Measurements from ENCODE around the gene TSEN2. TPM values are rescaled to one million over a fixed set of nuclear protein-coding genes. Genes with fewer than 3 reads are reported as not detected.

Gene TSEN2
- total and polyA plus RNA-seq, 10 of the 15 experiments (the other 5 are each of a cell fraction or from before 2014, with no cell fraction given) = 17.7 to 32.3 (median 24.3) TPM

DNA sequence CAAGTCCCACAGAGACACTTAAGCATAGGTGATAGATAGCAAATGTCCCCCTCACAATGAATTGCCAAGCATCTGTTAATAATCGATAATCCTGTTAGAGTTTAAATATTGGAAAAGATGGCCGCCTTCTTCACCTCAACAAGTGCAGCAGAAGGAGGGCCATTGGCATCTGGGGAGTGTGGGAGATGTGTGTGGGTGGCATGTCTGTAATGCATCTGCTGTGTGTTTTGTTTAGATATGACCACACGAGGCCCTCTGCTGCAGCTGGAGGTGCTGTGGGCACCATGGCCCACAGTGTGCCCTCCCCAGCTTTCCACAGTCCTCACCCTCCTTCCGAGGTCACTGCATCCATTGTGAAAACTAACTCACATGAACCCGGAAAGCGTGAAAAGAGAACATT, 85.6 kb downstream of the TSEN2 start:
- H4K20me1 ChIP-seq (ENCODE audit: control insufficient read depth, insufficient read depth) = no peaks in the 10 kb centered on the region
- RAD21 ChIA-PET (ENCODE audit: unreplicated experiment) = no interaction called here
- no TSS peak for BruUV-seq (replicated peaks)

GRCh38 chr3:12571986-12572385, 87.7 kb downstream of the TSEN2 start:
- in situ Hi-C loops (cut with MboI) = no loop called here
- intact Hi-C loops (cut with micrococcal nuclease; ENCODE audit: unreplicated experiment) = no loop called here
- no peak overlapping the region for H3K4me2 ChIP-seq (ENCODE audit: control insufficient read depth, insufficient read depth)
- no peaks in the 10 kb centered on the region for H4K20me1 ChIP-seq (ENCODE audit: control insufficient read depth, insufficient read depth)
- no peaks in the 10 kb centered on the region for H3K4me1 ChIP-seq (ENCODE audit: control insufficient read depth, insufficient read depth, low read length)
- peaks cover 13% of the 10 kb centered on the region for H3K79me2 ChIP-seq (ENCODE audit: control insufficient read depth, insufficient read depth, low read length)
- ATAC-seq = no peak
- RAD21 ChIA-PET (ENCODE audit: unreplicated experiment) = no interaction called here
- TF ChIP-seq KAT2A (conservative IDR thresholded peaks at IDR 0.05; ENCODE audit: control insufficient read depth, low read depth, low read length) (no peak), ATF7 (IDR thresholded peaks at IDR 0.05; ENCODE audit: low read depth) (no peak), CBFB (IDR thresholded peaks at IDR 0.05; ENCODE audit: low read depth) (no peak), HDAC6 (IDR thresholded peaks at IDR 0.05; ENCODE audit: unreplicated experiment) (no peak), ETV6 (conservative IDR thresholded peaks at IDR 0.05 in 1 of 2, IDR thresholded peaks at IDR 0.05 in 1 of 2; ENCODE audit: borderline replicate concordance in 1 of 2, low read depth in 1 of 2) (no peak), TBL1XR1 (IDR thresholded peaks at IDR 0.05; ENCODE audit: low read depth, low read length) (no peak), KLF5 (IDR thresholded peaks at IDR 0.05; ENCODE audit: partially characterized antibody) (no peak)
- TF ChIP-seq, protein P1, sequence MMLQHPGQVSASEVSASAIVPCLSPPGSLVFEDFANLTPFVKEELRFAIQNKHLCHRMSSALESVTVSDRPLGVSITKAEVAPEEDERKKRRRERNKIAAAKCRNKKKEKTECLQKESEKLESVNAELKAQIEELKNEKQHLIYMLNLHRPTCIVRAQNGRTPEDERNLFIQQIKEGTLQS (IDR thresholded peaks at IDR 0.05; ENCODE audit: borderline replicate concordance, extremely low read depth, low read depth, low read length) = no peak
- TF ChIP-seq, protein P2, sequence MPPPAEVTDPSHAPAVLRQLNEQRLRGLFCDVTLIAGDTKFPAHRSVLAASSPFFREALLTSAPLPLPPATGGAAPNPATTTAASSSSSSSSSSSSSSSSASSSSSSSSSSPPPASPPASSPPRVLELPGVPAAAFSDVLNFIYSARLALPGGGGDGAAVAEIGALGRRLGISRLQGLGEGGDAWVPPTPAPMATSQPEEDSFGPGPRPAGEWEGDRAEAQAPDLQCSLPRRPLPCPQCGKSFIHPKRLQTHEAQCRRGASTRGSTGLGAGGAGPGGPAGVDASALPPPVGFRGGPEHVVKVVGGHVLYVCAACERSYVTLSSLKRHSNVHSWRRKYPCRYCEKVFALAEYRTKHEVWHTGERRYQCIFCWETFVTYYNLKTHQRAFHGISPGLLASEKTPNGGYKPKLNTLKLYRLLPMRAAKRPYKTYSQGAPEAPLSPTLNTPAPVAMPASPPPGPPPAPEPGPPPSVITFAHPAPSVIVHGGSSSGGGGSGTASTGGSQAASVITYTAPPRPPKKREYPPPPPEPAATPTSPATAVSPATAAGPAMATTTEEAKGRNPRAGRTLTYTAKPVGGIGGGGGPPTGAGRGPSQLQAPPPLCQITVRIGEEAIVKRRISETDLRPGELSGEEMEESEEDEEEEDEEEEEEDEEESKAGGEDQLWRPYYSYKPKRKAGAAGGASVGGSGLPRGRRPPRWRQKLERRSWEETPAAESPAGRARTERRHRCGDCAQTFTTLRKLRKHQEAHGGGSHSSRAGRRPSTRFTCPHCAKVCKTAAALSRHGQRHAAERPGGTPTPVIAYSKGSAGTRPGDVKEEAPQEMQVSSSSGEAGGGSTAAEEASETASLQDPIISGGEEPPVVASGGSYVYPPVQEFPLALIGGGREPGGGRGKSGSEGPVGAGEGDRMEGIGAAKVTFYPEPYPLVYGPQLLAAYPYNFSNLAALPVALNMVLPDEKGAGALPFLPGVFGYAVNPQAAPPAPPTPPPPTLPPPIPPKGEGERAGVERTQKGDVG (CRISPR knock-in tag; IDR thresholded peaks at IDR 0.05) = no peak
- H2AFZ ChIP-seq (ENCODE audit: control insufficient read depth, low read depth, low read length) = no peak overlapping the region
- no TSS peak for BruUV-seq (replicated peaks)
- no peak overlapping the region for H3K27ac ChIP-seq (ENCODE audit: control insufficient read depth, insufficient read depth)
- H3K36me3 ChIP-seq (ENCODE audit: control insufficient read depth in 2 of 2, insufficient read depth in 2 of 2, low read length in 1 of 2) = peaks cover 29 to 32% of the 10 kb centered on the region in 2 experiments
- H3K9ac ChIP-seq (ENCODE audit: control insufficient read depth, insufficient read depth, low read length) = no peak overlapping the region
- H3K4me3 ChIP-seq = no peak overlapping the region
- CTCF ChIA-PET = no interaction called here
- WGBS (ENCODE audit: insufficient coverage, insufficient replicate concordance, low lambda C conversion rate, missing lambda C conversion rate) = 97% methylated on average over 11 of the region's 11 CpGs
- no peaks in the 10 kb centered on the region for H3K27me3 ChIP-seq (replicated peaks in 1 of 2; ENCODE audit: control insufficient read depth in 2 of 2, insufficient read depth in 2 of 2, low read length in 1 of 2)
- H3K9me3 ChIP-seq (replicated peaks; ENCODE audit: control insufficient read depth, insufficient read depth, low read length) = peaks cover under 1% of the 10 kb centered on the region; the same call in 2 of the 3 replicates
- DNase-seq (ENCODE audit: low read depth, low spot score) = no peak
- FAIRE-seq = no peak
- POLR2A ChIA-PET = no interaction called here
- SMC1A ChIA-PET (ENCODE audit: uncharacterized antibody, unreplicated experiment) = no interaction called here

More for the DNA sequence above, 85.6 kb downstream of the TSEN2 start:
- Histone ChIP-seq H3K27ac (ENCODE audit: control insufficient read depth, insufficient read depth) (no peak overlapping the region), H3K4me1 (ENCODE audit: control insufficient read depth, insufficient read depth, low read length) (peaks cover 6% of the 10 kb centered on the region; the same call in 1 of the 2 replicates), H3K4me3 (no peak overlapping the region), H3K9me3 (replicated peaks; ENCODE audit: control insufficient read depth, insufficient read depth, low read length) (peaks cover 10% of the 10 kb centered on the region; the same call in 2 of the 3 replicates), H3K79me2 (ENCODE audit: control insufficient read depth, insufficient read depth, low read length) (peaks cover 32% of the 10 kb centered on the region), H3K36me3 (ENCODE audit: control insufficient read depth in 2 of 2, insufficient read depth in 2 of 2, low read length in 1 of 2) (peaks cover 16 to 27% of the 10 kb centered on the region in 2 experiments), H3K27me3 (replicated peaks in 1 of 2; ENCODE audit: control insufficient read depth in 2 of 2, insufficient read depth in 2 of 2, low read length in 1 of 2) (no peaks in the 10 kb centered on the region), H3K9ac (ENCODE audit: control insufficient read depth, insufficient read depth, low read length) (no peak overlapping the region), H3K4me2 (ENCODE audit: control insufficient read depth, insufficient read depth) (no peak overlapping the region), H2AFZ (ENCODE audit: control insufficient read depth, low read depth, low read length) (no peak overlapping the region)
- no peak for FAIRE-seq
- ATAC-seq = no peak
- DNase-seq (ENCODE audit: low read depth, low spot score) = no peak
- WGBS (ENCODE audit: insufficient coverage, insufficient replicate concordance, low lambda C conversion rate, missing lambda C conversion rate) = 82% methylated on average over 6 of the region's 6 CpGs
- intact Hi-C loops (cut with micrococcal nuclease; ENCODE audit: unreplicated experiment) = no loop called here
- in situ Hi-C loops (cut with MboI) = no loop called here
- ChIA-PET SMC1A (ENCODE audit: uncharacterized antibody, unreplicated experiment) (no interaction called here), CTCF (interaction anchor here (1.5 kb wide), 1 partner anchor 45 kb away, joined by 3 read pairs; no protein-coding TSS in a partner anchor), POLR2A (no interaction called here)
- TF ChIP-seq PKNOX1 (IDR thresholded peaks at IDR 0.05) (no peak), RAD21 (IDR thresholded peaks at IDR 0.05; ENCODE audit: insufficient read depth, low read depth, low read length) (no peak), RCOR1 (conservative IDR thresholded peaks at IDR 0.05; ENCODE audit: low read depth, low read length) (no peak), SMARCA5 (IDR thresholded peaks at IDR 0.05) (no peak), CREB1 (IDR thresholded peaks at IDR 0.05; ENCODE audit: low read depth) (no peak)
